Medulla oblongata (tissue), 1 donor: Measurements from ENCODE around the gene AASDH.
"Not testable (repeated sequence)": the region's sequence is repeated elsewhere in the genome, so short reads cannot be mapped to it uniquely, and the experiment has no call there.

Source experiments
- DNase-seq: peaks from one replicate; pipeline ENCODE4 v3.0.0-alpha.2; 2015; ENCODE audit errors: extremely low spot score

Gene AASDH

GRCh38 chr4:56389558-56389957 lies 2.3 kb upstream of the AASDH start:
- DNase-seq, result no peak

- DNase-seq, result no peak
These were observed 1.0 kb upstream of the AASDH start for GRCh38 chr4:56388306-56388705.

GRCh38 chr4:56386091-56386490 lies 1.2 kb downstream of the AASDH start:
- no peak for DNase-seq

GRCh38 chr4:56375458-56375857 lies 11.8 kb downstream of the AASDH start:
- DNase-seq, result no peak

GRCh38 chr4:56374956-56375355 lies 12.3 kb downstream of the AASDH start:
- DNase-seq, result no peak

GRCh38 chr4:56372774-56373173 lies 14.5 kb downstream of the AASDH start:
- DNase-seq, result no peak

- no peak for DNase-seq
These were observed 15.7 kb downstream of the AASDH start for GRCh38 chr4:56371426-56372220.

- DNase-seq, result no peak
These were observed 16.9 kb downstream of the AASDH start for GRCh38 chr4:56370377-56370776.

- not testable (repeated sequence) for DNase-seq
These were observed 24.3 kb downstream of the AASDH start for GRCh38 chr4:56362981-56363380.

- no peak for DNase-seq
These were observed 27.2 kb downstream of the AASDH start for GRCh38 chr4:56360071-56360470.

- no peak for DNase-seq
These were observed 30.6 kb downstream of the AASDH start for GRCh38 chr4:56356650-56357049.

GRCh38 chr4:56348576-56348975 lies 38.7 kb downstream of the AASDH start:
- DNase-seq, result peak; percentile 69

GRCh38 chr4:56345458-56345857 lies 41.8 kb downstream of the AASDH start:
- no peak for DNase-seq

GRCh38 chr4:56342746-56343145 lies 44.5 kb downstream of the AASDH start:
- DNase-seq, result no peak

GRCh38 chr4:56330691-56331090 lies 56.6 kb downstream of the AASDH start:
- DNase-seq, result no peak

GRCh38 chr4:56326363-56326762 lies 60.9 kb downstream of the AASDH start:
- DNase-seq, result no peak

- no peak for DNase-seq
These were observed 63.2 kb downstream of the AASDH start for GRCh38 chr4:56324011-56324610.

- peak; percentile 66 for DNase-seq
These were observed 64.0 kb downstream of the AASDH start for GRCh38 chr4:56323327-56323726.

- DNase-seq, result no peak
These were observed 66.0 kb downstream of the AASDH start for GRCh38 chr4:56321251-56321650.

GRCh38 chr4:56320293-56320692 lies 67.0 kb downstream of the AASDH start:
- no peak for DNase-seq

- DNase-seq, result no peak
These were observed 68.7 kb downstream of the AASDH start for GRCh38 chr4:56318555-56318954.

GRCh38 chr4:56317749-56318148 lies 69.5 kb downstream of the AASDH start:
- DNase-seq, result no peak

GRCh38 chr4:56316011-56316650 lies 71.2 kb downstream of the AASDH start:
- DNase-seq, result no peak
